ENCODE results near the gene STAMBPL1. TPM values are rescaled to one million over a fixed set of nuclear protein-coding genes. Genes with fewer than 3 reads are reported as not detected.
A peak's percentile ranks its signal among the peaks of the same experiment; 100 is the strongest.

STAMBPL1 gene
- total RNA-seq, 1 donor from 2014 or later = 6.8 TPM

DNA sequence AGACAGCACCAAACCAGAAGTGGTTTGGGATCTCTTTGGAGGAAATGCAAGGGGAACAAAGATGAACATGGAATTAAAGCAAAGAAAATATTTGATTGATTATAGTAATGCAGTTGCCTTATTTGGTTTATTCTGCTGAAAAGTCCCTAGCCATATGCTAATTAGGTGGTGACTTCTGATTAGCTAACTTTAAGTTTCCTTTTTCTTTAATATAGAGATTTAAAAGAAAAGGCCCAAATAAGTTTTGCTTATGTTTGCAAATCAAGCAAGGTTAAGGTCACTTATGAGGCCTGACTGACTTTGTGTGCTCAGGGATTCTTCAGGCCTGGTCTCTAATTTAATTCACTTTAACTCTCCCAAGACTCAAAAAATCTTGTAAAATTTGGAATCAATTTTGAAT lies 22.2 kb upstream of the STAMBPL1 start:
- no peaks in the 10 kb centered on the region for H3K36me3 ChIP-seq
- no peaks in the 10 kb centered on the region for H3K9me3 ChIP-seq
- no peak for ATAC-seq
- no peak overlapping the region for H3K4me3 ChIP-seq
- H3K27me3 ChIP-seq = no peaks in the 10 kb centered on the region
- H3K4me1 ChIP-seq = peaks cover under 1% of the 10 kb centered on the region
- intact Hi-C loops (cut with DNase I) = no loop called here
- no peak for DNase-seq
- no peak overlapping the region for H3K27ac ChIP-seq
- no peak for TF ChIP-seq CTCF (IDR thresholded peaks at IDR 0.05)

DNA sequence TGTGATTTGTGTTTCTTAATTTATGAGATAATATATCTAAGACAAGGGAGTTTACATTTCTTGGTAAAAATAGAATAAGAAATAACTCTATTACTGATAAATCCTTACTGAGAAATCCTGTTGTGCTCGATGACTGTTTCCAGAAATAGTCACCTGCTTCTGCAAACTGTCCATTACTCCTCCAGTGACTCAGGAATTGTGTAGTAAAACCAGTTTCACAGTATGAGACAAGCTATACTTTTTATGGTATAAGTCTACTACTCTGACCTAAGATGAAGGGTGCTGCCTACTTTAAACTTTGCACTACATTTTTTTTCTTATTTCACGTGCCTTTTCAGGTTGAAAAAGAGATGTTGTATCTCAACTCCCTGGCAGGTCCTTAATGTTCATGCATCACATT lies 21.6 kb upstream of the STAMBPL1 start:
- H3K36me3 ChIP-seq = no peaks in the 10 kb centered on the region
- DNase-seq = no peak
- H3K4me3 ChIP-seq = no peak overlapping the region
- H3K27me3 ChIP-seq = no peaks in the 10 kb centered on the region
- no peak overlapping the region for H3K27ac ChIP-seq
- intact Hi-C loops (cut with DNase I) = no loop called here
- TF ChIP-seq CTCF (IDR thresholded peaks at IDR 0.05) = no peak
- no peak for ATAC-seq
- no peaks in the 10 kb centered on the region for H3K4me1 ChIP-seq
- no peaks in the 10 kb centered on the region for H3K9me3 ChIP-seq

DNA sequence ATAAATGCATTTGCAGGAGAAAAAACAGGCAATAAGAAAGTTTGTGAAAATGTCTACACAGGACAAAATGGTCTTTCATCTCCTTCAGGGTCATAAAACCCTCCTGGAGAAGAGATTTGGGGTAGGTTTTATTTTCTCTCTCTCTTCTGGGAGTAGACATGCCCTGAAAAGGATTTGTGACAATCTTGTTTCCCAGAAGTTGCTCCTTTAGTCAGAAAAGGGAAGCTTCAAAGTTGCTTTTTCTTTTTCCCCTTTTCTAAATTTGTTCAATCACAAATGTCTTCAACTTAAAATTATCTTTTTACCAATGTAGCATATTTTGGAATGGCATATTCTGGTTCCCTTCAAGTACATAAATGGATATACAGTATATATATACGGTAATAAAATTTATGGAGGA lies 19.0 kb upstream of the STAMBPL1 start:
- H3K9me3 ChIP-seq = no peaks in the 10 kb centered on the region
- TF ChIP-seq CTCF (IDR thresholded peaks at IDR 0.05) = no peak
- H3K4me3 ChIP-seq = no peak overlapping the region
- DNase-seq (no peak), ATAC-seq (no peak)
- H3K27ac ChIP-seq = no peak overlapping the region
- no peaks in the 10 kb centered on the region for H3K4me1 ChIP-seq
- H3K27me3 ChIP-seq = no peaks in the 10 kb centered on the region
- H3K36me3 ChIP-seq = no peaks in the 10 kb centered on the region
- intact Hi-C loops (cut with DNase I) = no loop called here

DNA sequence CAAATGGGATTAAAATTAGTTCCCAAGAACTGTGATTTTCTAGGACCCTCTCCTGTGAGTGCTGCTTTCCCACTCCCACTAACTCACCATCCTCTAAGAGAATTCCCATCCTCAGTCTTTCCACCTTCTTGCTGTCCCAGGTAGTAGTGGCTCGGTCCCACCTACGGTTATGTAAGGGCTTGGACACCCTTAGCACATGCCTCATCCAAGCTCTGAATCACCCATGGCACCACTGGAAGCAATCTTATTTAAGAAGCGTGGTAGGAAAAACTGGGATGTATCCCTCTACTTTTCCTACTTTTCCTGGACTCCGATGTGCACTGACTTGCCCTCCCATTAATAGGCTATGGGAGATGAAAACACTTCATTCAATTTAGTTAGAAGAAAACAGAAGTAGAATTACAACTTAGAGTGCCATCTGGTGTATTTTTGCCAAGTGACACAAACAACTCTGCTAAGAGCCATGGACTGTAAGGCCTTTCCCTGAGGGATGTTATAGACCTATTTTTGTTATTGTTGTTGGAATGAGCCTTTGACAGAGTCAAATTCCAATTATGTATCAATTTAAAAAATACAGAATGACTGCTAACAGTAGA lies 14.7 kb upstream of the STAMBPL1 start:
- Histone ChIP-seq H3K4me1 (no peaks in the 10 kb centered on the region), H3K9me3 (no peaks in the 10 kb centered on the region), H3K4me3 (no peak overlapping the region), H3K27ac (no peak overlapping the region), H3K27me3 (no peaks in the 10 kb centered on the region), H3K36me3 (no peaks in the 10 kb centered on the region)
- intact Hi-C loops (cut with DNase I) = no loop called here
- ATAC-seq (peak; percentile 61), DNase-seq (no peak)
- TF ChIP-seq CTCF (IDR thresholded peaks at IDR 0.05) = peak; percentile 20

GRCh38 chr10:88866454-88866853 lies 13.6 kb upstream of the STAMBPL1 start:
- no peak for DNase-seq
- no peaks in the 10 kb centered on the region for H3K36me3 ChIP-seq

More at GRCh38 chr10:88866454-88866853, 13.6 kb upstream of the STAMBPL1 start:
- no peak for ATAC-seq
- TF ChIP-seq CTCF (IDR thresholded peaks at IDR 0.05) = no peak
- intact Hi-C loops (cut with DNase I) = no loop called here
- H3K4me1 ChIP-seq = no peaks in the 10 kb centered on the region
- no peak overlapping the region for H3K4me3 ChIP-seq
- no peak overlapping the region for H3K27ac ChIP-seq
- H3K27me3 ChIP-seq = no peaks in the 10 kb centered on the region
- no peaks in the 10 kb centered on the region for H3K9me3 ChIP-seq

All from upper lobe of right lung (tissue), 1 donor.